ENCODE results near the gene BGLAP.

DNA sequence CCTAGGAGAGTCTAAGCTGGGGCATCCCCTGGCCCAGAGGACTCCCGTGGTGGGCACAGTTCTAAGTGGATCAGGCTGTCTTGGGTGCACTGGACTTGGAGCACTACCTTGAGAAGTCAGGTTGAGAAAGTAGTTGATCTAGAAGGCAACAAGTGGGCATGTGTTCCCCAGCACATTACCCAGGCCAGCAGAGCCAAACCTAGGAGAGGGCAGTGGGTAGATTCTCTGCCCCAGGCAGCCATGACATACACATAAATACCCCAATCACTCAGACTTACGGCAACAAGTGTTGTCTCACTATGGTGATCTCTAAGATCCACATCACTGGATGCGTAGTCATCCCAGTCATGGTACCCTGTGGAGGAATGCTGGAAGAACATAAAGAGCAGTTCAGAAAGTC is 30.7 kb upstream of the BGLAP start:
- no peak for TF ChIP-seq EZH2 (IDR thresholded peaks at IDR 0.05; ENCODE audit: borderline replicate concordance, insufficient read depth, low read depth, low read length, poor library complexity, severe bottlenecking)
- TF ChIP-seq, protein P1, sequence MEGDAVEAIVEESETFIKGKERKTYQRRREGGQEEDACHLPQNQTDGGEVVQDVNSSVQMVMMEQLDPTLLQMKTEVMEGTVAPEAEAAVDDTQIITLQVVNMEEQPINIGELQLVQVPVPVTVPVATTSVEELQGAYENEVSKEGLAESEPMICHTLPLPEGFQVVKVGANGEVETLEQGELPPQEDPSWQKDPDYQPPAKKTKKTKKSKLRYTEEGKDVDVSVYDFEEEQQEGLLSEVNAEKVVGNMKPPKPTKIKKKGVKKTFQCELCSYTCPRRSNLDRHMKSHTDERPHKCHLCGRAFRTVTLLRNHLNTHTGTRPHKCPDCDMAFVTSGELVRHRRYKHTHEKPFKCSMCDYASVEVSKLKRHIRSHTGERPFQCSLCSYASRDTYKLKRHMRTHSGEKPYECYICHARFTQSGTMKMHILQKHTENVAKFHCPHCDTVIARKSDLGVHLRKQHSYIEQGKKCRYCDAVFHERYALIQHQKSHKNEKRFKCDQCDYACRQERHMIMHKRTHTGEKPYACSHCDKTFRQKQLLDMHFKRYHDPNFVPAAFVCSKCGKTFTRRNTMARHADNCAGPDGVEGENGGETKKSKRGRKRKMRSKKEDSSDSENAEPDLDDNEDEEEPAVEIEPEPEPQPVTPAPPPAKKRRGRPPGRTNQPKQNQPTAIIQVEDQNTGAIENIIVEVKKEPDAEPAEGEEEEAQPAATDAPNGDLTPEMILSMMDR (IDR thresholded peaks at IDR 0.05): no peak

Measured in B cell (primary cell).